NCI-H1092 treated with DMSO at 0.1 percent for 48 hours (cell line): Measurements from ENCODE around the gene CYTH1.
"Not testable (repeated sequence)": the region's sequence is repeated elsewhere in the genome, so short reads cannot be mapped to it uniquely, and the experiment has no call there.

ENCODE experiments used
- DNase-seq: peaks from one replicate; lab custom pipeline; 2025; lab: John Stamatoyannopoulos, UW

The CYTH1 gene

DNA sequence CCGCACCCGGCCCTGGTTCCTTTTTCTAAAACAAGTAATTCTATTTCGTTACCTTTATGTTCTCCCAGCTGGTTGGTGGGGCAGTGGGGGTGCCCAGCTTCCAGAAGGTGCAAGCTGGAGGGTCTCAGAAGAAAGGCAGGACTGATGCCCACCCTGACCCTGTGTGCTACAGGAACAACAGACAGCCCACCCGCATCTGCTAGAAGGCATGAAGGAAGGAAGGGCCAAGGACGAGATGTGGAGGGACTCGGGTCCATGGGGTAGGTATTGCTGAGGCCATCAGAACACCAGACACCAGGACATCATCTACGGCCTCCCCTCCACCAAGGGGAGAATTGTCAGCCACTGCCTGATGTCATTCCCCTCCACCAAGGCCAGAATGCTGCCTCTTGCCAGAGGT is 6.4 kb upstream of the CYTH1 start:
- DNase-seq, result no peak

- no peak for DNase-seq
Measured at GRCh38 chr17:78787444-78787843, 5.4 kb upstream of the CYTH1 start.

DNA sequence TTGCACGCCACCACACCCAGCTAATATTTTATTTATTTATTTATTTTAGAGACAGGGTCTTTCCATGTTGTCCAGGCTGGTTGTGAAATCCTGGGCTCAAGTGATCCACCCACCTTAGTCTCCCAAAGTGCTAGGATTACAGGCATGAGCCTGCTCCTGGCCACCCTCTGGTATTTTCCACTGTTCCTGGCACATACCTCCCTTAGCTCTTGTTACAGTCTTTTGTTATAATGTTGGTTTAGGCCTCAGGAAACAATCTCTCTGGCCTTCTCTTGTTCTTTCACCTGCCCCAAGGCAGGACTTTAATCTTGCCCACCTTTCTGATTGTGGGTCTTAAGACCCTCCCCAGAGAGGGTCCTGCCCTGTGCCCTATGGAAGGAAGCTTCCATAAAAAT is 3.6 kb upstream of the CYTH1 start:
- DNase-seq, result no peak

- DNase-seq, result no peak
Measured at GRCh38 chr17:78785011-78785662, 3.1 kb upstream of the CYTH1 start.

- DNase-seq, result no peak
Measured at GRCh38 chr17:78784352-78784751, 2.3 kb upstream of the CYTH1 start.

DNA sequence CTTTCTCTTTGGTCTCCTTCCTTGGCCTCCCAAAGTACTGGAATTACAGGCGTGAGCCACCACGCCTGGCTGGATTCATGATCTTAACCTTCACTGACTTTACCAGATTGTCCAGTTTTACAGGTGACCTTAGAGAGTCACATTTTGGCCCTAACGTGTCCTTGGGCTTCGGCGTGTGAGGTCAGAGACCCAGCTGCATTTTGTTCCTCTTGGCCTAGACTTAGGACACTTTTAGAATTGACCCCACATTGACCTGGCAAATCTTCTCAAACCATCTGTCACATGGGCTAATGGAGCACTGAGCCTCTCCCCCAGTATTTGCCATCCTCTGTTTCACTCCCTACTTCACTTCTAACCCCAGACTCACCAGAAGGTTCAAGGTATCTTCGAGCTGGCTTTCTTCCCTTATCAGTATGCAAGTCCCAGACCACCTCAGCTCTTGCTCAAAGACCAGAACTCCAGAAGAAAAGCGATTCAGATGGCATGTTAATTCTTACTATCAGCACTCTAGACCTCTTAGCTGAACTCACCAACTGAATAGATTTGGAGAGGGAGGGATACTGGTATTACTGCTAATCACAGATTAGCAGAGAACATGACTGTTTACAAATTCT is 1.7 kb upstream of the CYTH1 start:
- DNase-seq, result no peak

DNA sequence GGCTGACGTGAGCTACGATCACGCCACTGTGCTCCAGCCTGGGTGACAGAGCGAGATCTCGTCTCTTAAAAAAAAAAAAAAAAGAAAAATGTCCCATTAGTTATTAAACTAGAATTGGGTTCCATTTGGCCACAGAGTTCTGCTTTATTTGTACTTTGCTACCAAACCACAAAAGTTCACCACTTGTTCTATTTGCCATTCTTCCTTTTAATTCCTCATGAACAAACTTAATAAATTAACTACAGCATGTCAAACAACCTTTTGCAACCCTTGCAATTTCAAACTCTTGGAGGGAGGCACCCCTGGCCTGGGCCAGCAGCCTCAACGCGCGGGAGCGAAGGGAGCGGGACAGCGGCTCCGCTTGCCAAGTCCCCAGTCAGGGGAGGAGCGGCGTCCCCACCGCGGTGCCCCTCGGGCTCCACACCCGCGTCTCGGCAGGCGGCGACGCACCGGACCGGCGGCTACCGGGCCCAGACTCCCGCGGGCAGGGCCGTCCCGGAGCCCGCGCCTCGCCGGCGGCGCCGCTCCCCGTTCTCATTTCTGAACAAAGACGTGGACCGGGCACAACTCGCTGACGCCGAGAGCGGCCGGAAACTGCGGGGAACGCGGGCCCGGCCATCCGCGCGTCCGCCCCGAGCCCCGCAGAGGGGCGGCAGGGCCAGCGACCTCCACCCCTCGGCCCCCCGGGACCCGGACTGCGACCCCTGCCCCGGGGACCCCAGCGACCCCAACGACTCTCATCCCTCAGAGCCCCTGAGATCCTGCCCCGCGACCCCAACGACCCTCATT is 775 bp downstream of the CYTH1 start:
- no peak for DNase-seq

DNA sequence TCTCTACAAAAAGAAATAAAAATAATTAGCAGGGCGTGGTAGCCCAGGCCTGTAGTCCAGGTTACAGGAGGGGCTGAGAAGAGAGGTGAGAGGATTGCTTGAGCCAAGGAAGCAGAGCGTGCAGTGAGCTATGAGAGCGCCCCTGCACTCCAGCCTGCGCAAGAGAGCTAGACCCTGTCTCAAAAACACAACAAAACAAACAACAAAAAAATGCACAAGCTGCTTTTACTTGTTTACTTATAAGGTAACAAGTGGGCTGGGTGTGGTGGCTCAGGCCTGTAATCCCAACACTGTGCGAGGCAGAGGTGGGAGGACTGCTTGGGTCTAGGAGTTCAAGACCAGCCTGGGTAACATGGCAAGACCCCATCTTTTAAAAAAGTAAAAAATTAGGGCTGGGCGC is 1.7 kb downstream of the CYTH1 start:
- DNase-seq, result no peak

- DNase-seq, result no peak
Measured at GRCh38 chr17:78779850-78780249, 2.2 kb downstream of the CYTH1 start.

DNA sequence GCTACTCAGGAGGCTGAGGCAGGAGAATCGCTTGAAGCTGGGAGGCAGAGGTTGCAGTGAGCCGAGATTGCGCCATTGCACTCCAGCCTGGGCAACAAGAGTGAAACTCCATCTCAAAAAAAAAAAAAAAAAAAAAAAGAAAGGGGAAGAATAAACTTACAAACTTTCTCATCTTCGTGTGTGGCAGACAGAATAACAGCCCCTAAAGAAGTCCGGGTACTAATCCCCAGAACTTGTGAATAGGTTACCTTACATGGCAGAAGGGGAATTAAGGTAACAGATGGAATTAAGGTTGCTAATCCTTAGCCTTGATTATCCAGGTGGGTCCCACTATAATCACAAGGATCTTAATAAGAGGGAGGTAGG is 2.8 kb downstream of the CYTH1 start:
- DNase-seq, result not testable (repeated sequence)

GRCh38 chr17:78777881-78778280 is 4.2 kb downstream of the CYTH1 start:
- no peak for DNase-seq

DNA sequence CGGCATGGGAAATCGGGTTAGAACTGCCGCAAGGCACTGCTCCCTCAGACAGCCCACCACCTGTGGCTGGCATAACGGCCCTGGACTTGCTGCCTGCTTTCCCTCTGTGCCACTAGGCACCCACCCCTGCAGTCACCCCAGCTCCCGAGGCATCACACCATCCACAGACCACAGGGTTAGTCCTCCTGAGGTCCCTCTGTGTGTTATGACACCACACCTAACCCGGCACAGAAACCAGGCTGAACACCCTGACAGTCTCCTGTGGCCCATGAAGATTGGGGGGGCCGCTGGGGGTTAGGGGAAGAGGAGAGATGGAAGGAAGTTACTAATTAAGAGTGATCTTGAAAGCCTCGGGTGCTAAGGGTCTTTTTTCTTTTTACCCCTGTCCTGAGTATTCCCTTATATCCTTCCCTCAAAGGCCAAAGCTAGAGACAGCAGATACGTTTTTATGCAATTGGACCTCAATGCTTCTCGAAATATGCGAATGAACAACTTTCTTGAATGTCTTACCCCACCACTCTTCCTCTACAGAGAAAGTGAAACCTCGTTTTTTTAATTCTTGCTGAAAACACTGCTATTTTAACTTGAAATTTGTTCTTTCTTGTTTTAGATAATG is 7.0 kb downstream of the CYTH1 start:
- no peak for DNase-seq

DNA sequence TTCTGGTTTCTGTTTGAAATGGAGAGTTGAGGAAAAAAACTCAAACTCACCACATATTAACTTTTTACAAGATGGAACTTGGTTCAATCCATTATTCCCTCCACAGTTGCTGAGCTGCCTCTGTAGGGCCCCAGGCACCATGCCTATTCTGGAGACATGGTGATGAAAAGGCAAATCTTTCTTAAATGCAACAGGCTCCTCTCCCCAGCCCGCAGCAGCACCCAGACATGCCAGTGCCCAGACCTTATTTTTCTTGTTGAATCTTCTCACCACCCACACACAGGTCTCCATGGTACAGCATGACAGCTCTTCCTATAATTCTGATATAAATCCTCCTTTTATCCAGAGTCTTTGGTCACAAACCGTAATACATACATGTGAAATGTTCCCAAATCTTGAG is 7.6 kb downstream of the CYTH1 start:
- no peak for DNase-seq

DNA sequence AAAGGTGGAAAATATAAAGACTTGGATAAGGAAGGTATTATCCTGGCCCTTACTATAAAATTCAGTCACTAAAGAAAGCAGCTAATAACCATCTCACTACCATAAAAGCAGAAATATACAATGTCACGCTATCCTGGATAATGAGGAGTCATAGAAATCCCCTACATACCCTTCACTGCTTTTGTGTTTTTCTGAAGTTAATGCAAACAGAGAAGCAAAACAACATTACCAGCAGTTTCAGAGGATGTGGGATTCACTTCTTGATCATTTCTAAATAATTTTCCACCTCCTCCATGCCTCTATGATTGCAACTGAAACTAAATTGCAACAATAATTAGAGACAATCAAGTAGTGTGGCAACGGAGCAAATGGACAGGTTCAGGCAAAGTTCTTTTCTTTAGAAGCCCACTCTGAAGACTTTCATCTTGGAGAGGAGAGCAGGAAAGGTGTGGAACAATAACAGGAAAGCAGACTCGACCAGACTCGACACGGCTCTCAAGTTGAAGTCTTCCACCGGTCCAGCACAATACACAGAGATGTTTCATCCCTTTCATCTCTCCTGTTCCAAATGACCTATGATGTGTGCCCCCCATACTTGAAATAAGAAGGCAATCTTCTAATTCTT is 10.2 kb downstream of the CYTH1 start:
- DNase-seq, result no peak

DNA sequence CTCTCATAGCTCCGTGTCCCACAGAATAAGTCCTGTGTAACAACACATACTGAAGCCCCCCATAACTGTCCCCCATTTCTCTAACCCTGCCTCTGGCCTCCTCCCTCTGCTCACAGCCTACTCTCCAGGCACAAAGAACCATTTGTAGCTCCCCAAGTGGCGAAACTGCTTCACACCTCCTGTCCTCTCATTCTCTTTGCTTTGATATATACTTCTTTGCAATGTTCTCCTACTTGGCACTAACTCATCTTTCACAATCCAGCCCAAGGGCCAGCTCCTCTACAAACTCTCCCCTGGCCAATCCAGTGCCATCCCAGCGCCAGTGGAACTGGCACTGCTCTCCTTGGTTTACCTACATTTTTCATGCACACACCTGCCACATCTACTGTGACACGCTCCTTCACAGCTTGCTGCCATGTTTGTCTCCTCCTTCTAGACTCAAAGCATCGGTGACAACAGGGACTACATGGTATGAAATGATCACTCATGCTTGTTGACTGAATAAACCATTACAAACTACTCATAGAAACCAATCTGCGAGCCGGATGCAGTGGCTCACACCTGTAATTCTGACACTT is 12.8 kb downstream of the CYTH1 start:
- DNase-seq, result no peak

DNA sequence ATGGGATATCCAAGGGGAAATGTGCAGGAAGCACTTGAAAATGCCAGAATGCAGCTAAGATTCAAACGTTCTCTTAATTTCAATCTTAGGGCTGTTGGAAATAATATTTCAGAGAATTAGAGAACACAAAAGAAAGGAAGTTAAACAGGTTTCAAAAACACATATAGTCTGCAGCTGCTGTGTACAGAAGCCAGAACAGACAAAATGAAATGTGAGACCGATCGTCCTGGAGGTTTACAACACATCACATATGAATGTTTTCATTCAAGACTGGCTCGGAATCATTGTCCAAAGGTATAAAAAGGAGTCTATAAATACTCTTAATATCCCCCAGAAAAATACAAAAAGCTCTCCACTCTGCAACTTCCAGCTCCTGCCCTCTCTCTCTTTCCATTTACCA is 14.3 kb downstream of the CYTH1 start:
- DNase-seq, result no peak

DNA sequence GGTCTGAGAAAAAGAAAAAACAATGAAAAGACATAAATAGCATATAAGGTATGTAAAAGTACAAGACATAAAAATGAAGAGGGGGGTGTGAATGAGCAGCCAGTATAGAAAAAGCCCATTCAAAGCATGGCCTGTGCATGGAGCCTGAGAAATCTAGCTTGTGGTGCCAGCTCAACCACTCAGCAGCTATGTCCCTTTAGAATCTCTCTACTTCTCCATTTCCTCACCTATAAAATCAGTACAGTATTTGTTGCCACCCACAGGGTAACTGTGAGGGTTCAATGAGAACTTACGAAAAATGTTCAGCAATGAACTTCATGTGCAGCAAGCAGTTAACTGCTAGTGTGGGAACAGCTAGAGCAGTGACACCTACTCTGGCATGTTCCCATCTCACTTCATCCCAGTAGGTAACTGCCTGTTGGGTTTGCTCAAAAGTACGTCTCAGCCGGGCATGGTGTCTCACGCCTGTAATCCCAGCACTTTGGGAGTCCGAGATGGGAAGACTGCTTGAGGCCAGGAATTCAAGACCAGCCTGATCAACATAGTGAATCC is 15.3 kb downstream of the CYTH1 start:
- DNase-seq, result no peak

GRCh38 chr17:78766225-78766624 is 15.8 kb downstream of the CYTH1 start:
- DNase-seq, result no peak

DNA sequence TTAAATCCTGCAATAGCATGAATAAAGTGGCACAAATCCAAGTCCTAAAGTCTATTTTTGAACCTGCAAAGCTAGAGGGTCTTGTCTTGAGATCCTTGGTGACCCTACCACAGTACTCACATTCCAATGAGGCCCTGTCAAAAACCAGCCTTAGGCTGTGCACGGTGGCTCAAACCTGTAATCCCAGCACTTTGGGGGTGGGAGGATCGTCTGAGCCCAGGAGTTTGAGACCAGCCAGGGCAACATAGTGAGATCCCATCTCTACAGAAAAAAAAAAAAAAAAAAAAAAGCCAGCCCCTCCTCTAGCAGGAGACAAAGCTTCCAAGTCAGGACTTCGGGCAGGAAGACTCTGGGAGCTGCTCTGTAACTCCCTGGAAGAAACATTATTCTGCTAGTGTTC is 16.3 kb downstream of the CYTH1 start:
- no peak for DNase-seq

- DNase-seq, result no peak
Measured at GRCh38 chr17:78764871-78765270, 17.2 kb downstream of the CYTH1 start.

DNA sequence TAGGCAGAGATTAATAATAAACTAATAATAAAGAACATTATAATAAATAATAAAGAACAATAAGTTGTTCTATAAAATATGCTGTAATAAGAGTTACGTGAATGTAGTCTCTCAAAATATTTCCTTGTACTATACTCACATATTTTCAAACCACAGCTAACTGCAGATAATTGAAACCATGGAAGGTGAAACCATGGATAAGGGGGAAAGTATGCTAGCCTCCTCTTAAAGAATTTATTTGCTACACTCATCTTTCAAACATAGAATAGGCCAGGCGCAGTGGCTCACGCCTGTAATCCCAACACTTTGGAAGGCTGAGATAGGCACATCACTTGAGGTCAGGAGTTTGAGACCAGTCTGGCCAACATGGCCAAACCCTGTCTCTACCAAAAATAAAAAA is 18.5 kb downstream of the CYTH1 start:
- DNase-seq, result no peak
